ENCODE results near the gene ZNF425. TPM values are rescaled to one million over a fixed set of nuclear protein-coding genes. Genes with fewer than 3 reads are reported as not detected.

ZNF425 gene
- total and polyA plus RNA-seq, 4 donors = 0.25 to 0.98 (median 0.58) TPM

DNA sequence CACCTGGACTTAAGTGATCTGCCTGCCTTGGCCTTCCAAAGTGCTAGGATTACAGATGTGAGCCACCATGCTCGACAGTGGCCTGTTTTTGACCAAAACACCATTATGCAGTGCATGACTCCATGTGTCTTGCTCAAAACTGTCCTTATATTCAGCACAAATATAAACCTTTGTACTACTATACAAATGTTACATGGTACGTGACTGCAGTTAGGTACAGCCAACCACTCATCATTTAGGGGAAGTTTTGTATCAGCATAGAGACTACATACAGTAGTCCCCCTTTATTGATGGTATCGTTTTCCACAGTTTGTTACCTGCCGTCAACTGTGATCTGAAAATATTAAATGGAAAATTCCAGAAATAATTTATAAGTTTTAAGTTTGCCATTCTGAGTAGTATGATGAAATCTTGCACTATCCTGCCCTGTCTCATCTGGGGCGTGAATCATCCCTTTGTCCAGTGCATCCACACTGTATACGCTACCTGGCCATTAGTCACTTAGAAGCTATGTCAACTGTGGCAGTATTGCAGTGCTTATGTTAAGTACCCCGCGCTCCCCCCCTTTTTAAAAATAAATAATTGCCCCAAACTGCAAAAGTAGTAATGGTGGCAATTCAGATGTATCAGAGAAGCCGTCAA, 45.9 kb upstream of the ZNF425 start (continued):
- TF ChIP-seq EGR1 (IDR thresholded peaks at IDR 0.05; ENCODE audit: low read depth in 2 of 2) (no peak), RAD21 (IDR thresholded peaks at IDR 0.05) (no peak), TAF1 (conservative IDR thresholded peaks at IDR 0.05) (no peak), JUND (IDR thresholded peaks at IDR 0.05) (no peak)
- TF ChIP-seq, protein P1, sequence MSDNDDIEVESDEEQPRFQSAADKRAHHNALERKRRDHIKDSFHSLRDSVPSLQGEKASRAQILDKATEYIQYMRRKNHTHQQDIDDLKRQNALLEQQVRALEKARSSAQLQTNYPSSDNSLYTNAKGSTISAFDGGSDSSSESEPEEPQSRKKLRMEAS (IDR thresholded peaks at IDR 0.05) = no peak

DNA sequence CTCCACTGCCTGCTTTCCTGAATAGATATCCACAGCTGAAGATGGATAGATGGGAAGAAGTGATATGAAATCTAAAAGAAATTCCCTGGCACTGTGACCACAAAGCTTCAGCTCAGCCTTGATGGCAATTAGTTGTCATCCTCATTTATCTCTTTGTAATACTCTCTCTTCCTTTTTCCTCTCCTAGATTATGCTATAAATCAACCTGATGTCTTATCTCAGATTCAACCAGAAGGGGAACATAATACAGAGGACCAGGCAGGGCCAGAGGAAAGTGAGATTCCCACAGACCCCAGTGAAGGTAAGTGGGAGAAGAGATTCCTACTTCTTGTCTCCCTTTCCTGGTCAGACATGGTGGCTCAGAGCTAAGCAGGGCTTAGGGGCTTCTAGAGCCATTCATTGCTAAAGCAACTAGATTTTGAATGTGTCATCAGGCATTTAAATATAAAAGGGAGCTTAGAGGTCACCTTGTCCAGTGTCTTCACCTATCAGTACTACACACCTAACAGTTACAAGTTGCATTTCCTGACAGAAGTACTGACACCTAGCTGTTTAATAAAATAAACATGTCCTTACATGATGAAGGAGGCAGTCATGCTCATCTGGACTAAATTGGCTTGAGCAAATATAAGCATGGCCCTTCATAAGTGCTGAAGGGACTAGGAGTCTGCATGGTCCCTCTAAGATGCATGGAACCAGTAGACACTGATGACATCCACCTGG, 40.7 kb upstream of the ZNF425 start:
- H3K9ac ChIP-seq (ENCODE audit: low read depth in 1 of 2, low read length in 2 of 2) = no peak overlapping the region
- no peak overlapping the region for H3K4me3 ChIP-seq (ENCODE audit: low read depth in 1 of 3, low read length in 3 of 3)
- no peaks in the 10 kb centered on the region for H3K9me3 ChIP-seq (ENCODE audit: control insufficient read depth in 4 of 4, low read length in 3 of 4)
- no peak for TF ChIP-seq HNF4A (conservative IDR thresholded peaks at IDR 0.05)
- TF ChIP-seq YY1 (IDR thresholded peaks at IDR 0.05) = no peak
- no peak for TF ChIP-seq FOXA1 (IDR thresholded peaks at IDR 0.05)
- TF ChIP-seq GABPA (IDR thresholded peaks at IDR 0.05 in 1 of 2, conservative IDR thresholded peaks at IDR 0.05 in 1 of 2) = no peak
- TF ChIP-seq REST (IDR thresholded peaks at IDR 0.05) = no peak
- TF ChIP-seq, protein P2, sequence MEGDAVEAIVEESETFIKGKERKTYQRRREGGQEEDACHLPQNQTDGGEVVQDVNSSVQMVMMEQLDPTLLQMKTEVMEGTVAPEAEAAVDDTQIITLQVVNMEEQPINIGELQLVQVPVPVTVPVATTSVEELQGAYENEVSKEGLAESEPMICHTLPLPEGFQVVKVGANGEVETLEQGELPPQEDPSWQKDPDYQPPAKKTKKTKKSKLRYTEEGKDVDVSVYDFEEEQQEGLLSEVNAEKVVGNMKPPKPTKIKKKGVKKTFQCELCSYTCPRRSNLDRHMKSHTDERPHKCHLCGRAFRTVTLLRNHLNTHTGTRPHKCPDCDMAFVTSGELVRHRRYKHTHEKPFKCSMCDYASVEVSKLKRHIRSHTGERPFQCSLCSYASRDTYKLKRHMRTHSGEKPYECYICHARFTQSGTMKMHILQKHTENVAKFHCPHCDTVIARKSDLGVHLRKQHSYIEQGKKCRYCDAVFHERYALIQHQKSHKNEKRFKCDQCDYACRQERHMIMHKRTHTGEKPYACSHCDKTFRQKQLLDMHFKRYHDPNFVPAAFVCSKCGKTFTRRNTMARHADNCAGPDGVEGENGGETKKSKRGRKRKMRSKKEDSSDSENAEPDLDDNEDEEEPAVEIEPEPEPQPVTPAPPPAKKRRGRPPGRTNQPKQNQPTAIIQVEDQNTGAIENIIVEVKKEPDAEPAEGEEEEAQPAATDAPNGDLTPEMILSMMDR (IDR thresholded peaks at IDR 0.05; ENCODE audit: low read depth, low read length, missing input control) = no peak
- no peak for TF ChIP-seq SP1 (IDR thresholded peaks at IDR 0.05)
- TF ChIP-seq JUND (IDR thresholded peaks at IDR 0.05) = no peak
- no peak for TF ChIP-seq HNF4G (IDR thresholded peaks at IDR 0.05)
- TF ChIP-seq FOXA2 (IDR thresholded peaks at IDR 0.05) = no peak
- TF ChIP-seq, protein P1 (IDR thresholded peaks at IDR 0.05) = no peak
- no peak for TF ChIP-seq EGR1 (IDR thresholded peaks at IDR 0.05; ENCODE audit: low read depth in 2 of 2)
- no peak for TF ChIP-seq TAF1 (conservative IDR thresholded peaks at IDR 0.05)
- no peak for TF ChIP-seq RXRA (IDR thresholded peaks at IDR 0.05)
- TF ChIP-seq NR2F2 (IDR thresholded peaks at IDR 0.05) = no peak
- TF ChIP-seq, protein P3, sequence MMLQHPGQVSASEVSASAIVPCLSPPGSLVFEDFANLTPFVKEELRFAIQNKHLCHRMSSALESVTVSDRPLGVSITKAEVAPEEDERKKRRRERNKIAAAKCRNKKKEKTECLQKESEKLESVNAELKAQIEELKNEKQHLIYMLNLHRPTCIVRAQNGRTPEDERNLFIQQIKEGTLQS (IDR thresholded peaks at IDR 0.05) = no peak
- no peak for TF ChIP-seq RAD21 (IDR thresholded peaks at IDR 0.05)
- TF ChIP-seq ZBTB33 (IDR thresholded peaks at IDR 0.05) = no peak
- H3K27me3 ChIP-seq (ENCODE audit: control insufficient read depth in 4 of 4, insufficient read depth in 4 of 4, low read length in 3 of 4) = no peaks in the 10 kb centered on the region
- DNase-seq (ENCODE audit: low spot score) = no peak
- H3K4me1 ChIP-seq (ENCODE audit: control insufficient read depth in 4 of 4, insufficient read depth in 4 of 4, low read length in 3 of 4) = no peaks in the 10 kb centered on the region
- no peak overlapping the region for H3K27ac ChIP-seq (ENCODE audit: low read depth in 1 of 2, low read length in 2 of 2)
- peaks cover 13 to 49% (median 37%) of the 10 kb centered on the region in 4 donors for H3K36me3 ChIP-seq (ENCODE audit: control insufficient read depth in 4 of 4, insufficient read depth in 3 of 4, low read depth in 1 of 4, low read length in 3 of 4)
